ENCODE measurements around the gene PDE5A.
"Not testable (repeated sequence)": the region's sequence is repeated elsewhere in the genome, so short reads cannot be mapped to it uniquely, and the experiment has no call there.

The PDE5A gene

GRCh38 chr4:119628281-119629141 lies at the start of gene PDE5A:
Gene PDE5A (minus strand): TSS chr4:119628804. CDS start chr4:119628671, 133 bp downstream.
- DNase-seq, result peak; percentile 69

- DNase-seq, result no peak
Measured at GRCh38 chr4:119676101-119676500, 47.5 kb upstream of the PDE5A start.

DNA sequence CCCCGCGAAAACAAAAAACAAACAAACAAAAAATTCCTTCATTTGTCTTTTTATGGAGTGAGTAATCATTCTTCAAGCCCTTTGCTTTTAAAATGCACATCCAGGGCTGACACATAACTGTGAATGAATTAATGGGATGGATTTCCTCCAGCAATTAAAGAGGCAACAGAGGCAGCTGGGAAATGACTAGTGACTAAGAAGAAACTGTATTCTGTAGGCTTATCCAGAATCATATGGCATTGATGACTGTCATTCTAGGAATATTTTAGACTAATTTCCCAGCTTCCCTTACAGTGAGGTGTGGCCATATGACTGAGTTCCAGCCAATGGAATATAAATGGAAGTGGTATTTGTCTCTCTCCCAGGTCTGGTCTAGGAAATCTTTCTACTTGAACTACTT lies 46.8 kb upstream of the PDE5A start:
- DNase-seq, result no peak

GRCh38 chr4:119672938-119673337 lies 44.3 kb upstream of the PDE5A start:
- no peak for DNase-seq

GRCh38 chr4:119672086-119672485 lies 43.5 kb upstream of the PDE5A start:
- DNase-seq, result no peak

- no peak for DNase-seq
Measured at GRCh38 chr4:119671205-119671604, 42.6 kb upstream of the PDE5A start.

DNA sequence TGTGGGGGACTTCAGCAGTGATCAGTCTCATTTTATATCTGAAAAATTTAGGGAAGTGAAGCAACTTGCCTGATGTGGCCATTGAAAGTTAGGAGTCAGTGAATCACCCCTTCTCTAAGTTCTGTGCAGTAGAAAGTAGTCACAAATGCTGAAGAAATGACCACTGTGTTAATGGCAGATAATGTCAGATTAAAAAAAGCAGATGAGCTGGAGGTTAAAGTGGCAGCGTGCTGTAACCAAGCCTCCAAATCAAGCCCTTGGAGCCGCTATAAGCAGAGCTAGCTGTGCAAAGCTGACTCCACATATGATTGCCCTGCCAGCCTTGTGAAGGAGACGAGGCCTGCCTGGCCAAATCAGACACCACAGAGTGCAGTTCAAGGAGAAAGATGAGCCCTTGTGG lies 39.2 kb upstream of the PDE5A start:
- no peak for DNase-seq

- DNase-seq, result no peak
Measured at GRCh38 chr4:119666653-119667091, 38.1 kb upstream of the PDE5A start.

- no peak for DNase-seq
Measured at GRCh38 chr4:119665752-119666151, 37.1 kb upstream of the PDE5A start.

GRCh38 chr4:119664168-119664907 lies 35.7 kb upstream of the PDE5A start:
- no peak for DNase-seq

- DNase-seq, result no peak
Measured at GRCh38 chr4:119663160-119663788, 34.7 kb upstream of the PDE5A start.

- DNase-seq, result not testable (repeated sequence)
Measured at GRCh38 chr4:119662612-119663011, 34.0 kb upstream of the PDE5A start.

- no peak for DNase-seq
Measured at GRCh38 chr4:119661231-119661630, 32.6 kb upstream of the PDE5A start.

GRCh38 chr4:119659576-119659975 lies 31.0 kb upstream of the PDE5A start:
- DNase-seq, result no peak

DNA sequence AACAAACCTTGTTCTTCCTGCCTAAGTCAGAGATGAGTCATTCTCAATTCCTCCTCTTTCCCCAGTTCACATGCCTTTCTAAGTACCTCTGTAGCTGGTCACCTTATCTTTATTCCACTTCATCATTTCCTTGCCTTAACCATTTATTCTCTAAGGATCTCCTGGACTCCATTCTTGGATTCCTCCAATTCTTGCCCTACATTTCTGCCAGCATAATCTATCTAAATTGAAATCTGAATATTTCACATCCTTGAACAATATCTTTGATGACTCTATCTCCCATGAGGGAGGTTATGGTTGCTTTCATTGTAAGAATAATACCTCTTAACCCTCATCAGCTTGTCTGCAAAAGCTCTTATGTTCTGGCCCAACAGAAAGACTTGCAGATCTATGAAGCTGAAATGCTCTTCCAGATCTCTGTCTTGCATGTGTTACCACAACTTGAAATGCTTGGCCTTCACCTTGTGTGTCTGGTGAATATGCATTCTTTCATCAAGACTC lies 28.6 kb upstream of the PDE5A start:
- no peak for DNase-seq

DNA sequence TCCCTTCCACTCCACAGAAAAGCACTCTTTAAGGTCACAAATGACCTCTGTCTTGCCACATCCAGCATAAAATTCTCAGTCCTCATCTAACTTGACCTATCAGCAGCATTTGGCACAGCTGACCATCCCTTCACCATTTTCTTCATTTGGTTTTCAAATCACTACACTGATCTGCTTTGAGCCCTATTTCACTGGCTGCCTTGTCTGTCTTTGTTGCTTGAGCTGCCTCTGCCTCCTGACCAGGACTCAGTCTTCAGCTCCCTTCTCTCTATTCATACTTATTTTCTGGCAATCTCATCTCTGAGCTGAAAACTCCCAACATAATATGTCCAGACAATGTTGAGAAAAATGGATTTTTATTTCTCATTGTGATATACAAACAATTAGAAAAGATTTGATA lies 27.7 kb upstream of the PDE5A start:
- DNase-seq, result no peak

GRCh38 chr4:119655111-119655837 lies 26.7 kb upstream of the PDE5A start:
- no peak for DNase-seq

DNA sequence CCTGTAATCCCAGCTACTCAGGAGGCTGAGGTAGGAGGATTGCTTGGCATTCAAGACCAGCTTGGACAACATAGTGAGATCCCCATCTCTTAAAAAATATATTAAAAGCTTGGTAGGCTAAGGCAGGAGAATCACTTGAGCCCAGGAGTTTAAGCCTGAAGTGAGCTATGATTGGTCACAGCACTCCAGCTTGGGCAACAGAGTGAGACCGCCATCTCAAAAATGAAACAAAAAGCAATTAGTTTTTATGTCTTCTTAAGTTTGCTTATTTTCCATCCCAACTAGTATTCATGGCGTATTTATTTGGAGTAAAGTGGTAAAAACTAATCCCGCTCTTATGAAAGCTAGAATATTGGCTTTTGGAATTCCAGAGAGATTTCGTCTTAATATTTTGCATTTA lies 25.4 kb upstream of the PDE5A start:
- DNase-seq, result no peak

DNA sequence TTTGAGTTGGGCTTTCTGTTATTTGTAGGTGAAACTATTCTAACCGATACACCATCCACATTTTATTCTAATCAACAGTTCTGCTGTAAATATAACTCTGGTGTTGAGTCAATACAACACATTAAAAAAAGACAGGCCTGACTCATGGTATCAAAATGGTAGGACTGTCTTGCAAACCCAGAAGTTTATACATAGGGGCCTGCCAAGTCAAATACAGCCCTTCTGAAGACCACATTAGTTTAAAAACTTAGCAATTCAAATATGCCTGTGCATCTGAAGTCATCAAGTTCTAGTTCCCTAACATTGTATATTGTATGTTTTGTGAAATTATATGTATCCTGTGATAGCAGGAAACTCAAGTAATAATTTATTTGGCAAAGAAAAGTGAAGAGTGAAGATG lies 24.4 kb upstream of the PDE5A start:
- DNase-seq, result no peak

DNA sequence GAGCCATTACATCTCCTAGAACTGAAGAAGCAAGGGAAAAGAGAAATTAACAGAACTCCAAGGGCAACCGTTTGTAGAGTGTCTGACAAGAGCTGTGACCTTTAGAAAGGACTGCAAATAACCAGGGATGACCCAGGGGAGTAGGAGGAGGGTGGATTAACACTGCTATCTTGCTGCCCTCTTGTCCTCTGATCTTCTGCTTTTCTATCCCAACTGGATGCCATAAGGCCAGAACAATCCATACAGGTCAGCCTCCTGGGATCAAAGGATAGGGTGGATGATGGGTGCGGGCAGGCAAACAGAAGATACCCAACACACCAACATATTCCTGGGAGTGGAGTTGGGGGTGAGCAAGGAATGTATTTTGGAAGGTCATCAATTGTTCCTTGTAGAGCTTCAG lies 19.8 kb upstream of the PDE5A start:
- DNase-seq, result no peak

DNA sequence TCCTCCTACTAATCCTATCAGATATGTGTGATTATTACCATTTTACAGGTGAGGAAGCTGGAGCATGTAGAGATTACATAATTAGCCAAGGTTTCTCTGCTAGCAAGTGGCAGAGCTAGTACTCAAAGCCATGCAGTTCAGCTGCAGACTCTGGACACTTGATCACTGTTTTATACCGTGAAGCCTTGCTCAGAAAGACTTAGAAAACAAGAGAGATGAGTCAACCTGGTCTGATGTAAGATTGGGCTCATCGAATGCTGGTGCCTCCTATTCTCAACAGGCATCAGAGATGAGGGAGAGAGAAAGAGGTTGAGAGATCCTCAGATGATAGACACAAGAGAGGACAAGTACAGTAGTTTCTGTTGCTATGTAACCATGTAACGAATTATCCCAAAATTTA lies 19.0 kb upstream of the PDE5A start:
- DNase-seq, result no peak

GRCh38 chr4:119646347-119647071 lies 17.9 kb upstream of the PDE5A start:
- DNase-seq, result no peak

All from activated gamma-delta T cell treated with Interleukin-2 at 50 U/mL for 16 hours (primary cell).